ENCODE data around the gene OSBPL9.

The OSBPL9 gene

GRCh38 chr1:51724797-51725196 is 107.9 kb downstream of the OSBPL9 start:
- TF ChIP-seq CTCF (conservative IDR thresholded peaks at IDR 0.05): no peak
- no peak overlapping the region for H3K27ac ChIP-seq

DNA sequence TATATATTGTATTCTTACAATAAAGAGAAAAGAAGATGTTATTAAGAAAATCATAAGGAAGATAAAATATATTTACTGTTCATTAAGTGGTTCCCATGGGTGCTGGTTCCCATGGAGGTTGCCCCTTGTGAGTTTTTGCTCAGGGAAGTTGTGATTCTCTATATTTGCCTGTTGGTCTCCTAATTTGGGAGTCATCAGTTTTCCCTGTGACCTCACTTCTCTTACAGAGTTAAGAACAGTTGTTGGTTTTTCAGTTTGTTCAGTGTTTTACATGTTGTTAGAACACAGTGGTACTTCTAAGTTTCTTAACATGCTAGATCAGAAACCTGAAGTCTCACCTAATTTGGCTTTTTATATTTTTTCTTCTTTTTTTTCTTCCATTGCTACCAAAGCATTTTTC is 109.2 kb downstream of the OSBPL9 start:
- no peak overlapping the region for H3K27ac ChIP-seq
- TF ChIP-seq CTCF (conservative IDR thresholded peaks at IDR 0.05): no peak

- H3K27ac ChIP-seq: no peak overlapping the region
- no peak for TF ChIP-seq CTCF (conservative IDR thresholded peaks at IDR 0.05)
Measured at GRCh38 chr1:51726544-51727225, 109.8 kb downstream of the OSBPL9 start.

- TF ChIP-seq CTCF (conservative IDR thresholded peaks at IDR 0.05): no peak
- H3K27ac ChIP-seq: no peak overlapping the region
Measured at GRCh38 chr1:51727366-51727765, 110.5 kb downstream of the OSBPL9 start.

GRCh38 chr1:51728611-51729155 is 111.8 kb downstream of the OSBPL9 start:
- no peak overlapping the region for H3K27ac ChIP-seq
- TF ChIP-seq CTCF (conservative IDR thresholded peaks at IDR 0.05): no peak

DNA sequence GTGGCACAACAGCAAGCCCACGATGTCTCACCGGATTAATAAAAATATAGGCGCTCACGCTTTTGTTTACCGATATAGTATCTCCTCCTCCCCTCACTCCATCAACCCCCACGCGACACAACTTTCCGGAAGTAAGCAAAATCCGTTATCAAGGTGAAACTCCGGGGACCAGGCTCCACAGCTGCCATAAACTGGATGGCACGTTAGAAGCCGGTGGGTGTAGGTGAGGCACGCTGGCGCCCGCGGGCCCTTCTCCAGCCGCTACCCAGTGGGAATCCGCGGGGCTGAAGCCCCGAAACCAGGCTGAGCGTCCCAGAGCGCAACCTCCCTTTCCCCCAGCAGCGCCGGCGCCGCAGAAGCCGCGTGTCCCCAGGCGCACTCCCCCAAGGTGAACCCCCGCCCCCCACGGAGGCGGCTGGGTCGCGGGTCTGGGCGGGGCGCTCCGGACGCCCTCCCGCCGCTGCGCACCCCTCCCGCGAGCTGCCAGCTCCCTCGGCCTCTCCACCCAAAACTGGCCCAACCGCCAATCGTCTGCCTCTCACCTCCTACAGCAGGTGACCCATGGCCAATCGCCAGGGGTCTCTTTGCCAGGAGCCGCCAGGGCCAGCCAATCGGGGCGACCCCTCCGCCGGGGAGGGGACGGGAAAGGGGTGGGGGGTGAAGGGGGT is 112.4 kb downstream of the OSBPL9 start:
- TF ChIP-seq CTCF (conservative IDR thresholded peaks at IDR 0.05): no peak
- H3K27ac ChIP-seq: no peak overlapping the region

DNA sequence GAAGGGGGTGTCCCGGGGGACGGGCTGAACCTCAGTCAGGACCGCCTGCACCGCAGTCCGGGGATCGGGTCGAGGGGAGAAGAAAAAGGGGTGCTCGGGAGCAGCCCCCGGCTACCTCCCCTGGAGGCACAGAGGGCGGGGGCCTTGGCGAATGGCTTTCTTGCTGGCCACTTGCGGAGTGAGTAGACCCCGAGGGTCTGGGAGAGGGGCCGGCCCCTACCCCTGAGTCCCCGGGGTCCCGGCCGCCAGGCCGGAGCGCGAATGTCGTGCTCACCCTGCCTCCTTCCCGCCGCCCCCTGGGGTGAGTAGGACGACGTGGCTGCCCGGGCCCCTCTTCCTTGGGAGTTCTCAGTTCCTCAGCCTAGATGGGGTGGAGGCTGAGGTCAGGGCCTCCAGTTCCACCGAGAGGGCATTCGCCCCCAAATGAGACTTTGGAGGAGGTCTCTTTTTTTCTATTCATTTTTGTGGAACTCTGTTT is 113.0 kb downstream of the OSBPL9 start:
- H3K27ac ChIP-seq: no peak overlapping the region
- no peak for TF ChIP-seq CTCF (conservative IDR thresholded peaks at IDR 0.05)
